ENCODE results near the gene RAC2. TPM values are rescaled to one million over a fixed set of nuclear protein-coding genes. Genes with fewer than 3 reads are reported as not detected.
"Not testable (repeated sequence)": the region's sequence is repeated elsewhere in the genome, so short reads cannot be mapped to it uniquely, and the experiment has no call there.

Gene RAC2
- total RNA-seq, 1 donor from 2014 or later = 111 TPM

- H3K4me1 ChIP-seq = peaks cover 10% of the 10 kb centered on the region
- peak; percentile 45 for DNase-seq
- no peak for TF ChIP-seq CTCF (IDR thresholded peaks at IDR 0.05)
Observed at GRCh38 chr22:37235897-37236607, 8.0 kb downstream of the RAC2 start.

DNA sequence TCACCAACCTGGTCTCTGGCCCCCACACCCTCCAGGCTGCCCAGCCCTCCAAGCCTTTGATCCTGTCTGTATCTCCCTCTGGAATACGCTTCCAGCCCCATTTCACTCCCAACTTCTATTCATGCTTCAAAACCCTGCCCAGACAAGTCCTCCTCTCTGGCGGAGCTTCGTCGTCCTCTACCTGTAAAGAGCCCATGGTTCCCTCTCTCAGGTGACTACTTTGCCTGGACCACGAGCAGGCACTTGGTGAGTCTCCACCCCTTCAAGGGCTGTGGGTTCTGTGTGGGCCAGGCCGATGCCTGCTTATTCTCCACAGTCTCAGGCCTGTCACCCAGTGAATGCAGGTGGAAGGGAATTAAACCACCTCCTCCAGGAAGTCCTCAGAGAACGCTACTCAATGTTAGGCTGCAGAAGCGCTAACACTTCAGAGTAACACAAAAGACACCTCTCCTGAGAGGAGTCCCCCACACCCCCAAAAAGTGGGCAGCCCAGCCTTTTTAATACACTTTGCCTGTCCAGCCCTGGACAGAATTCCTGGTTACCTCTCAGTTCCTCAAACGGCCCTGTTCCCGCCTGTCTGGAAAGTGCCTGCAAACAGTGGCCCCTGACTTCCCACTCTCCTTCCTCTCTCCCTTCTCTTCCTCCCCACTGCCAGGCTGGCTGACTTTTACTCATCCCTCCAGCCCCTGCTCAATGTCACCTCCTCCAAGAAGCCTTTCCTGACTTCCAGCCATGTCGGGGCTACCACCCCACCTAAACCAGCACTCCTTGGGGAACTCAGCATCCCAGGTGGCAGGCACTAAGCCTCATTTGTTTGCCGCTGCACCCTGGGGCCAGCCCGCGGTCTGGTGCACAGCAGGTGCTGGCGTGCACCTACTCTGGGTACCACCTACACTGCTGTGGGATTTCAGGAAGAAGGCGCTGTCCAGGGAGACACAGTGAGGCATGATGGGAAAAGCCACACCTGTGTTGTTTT, 9.0 kb downstream of the RAC2 start:
- Histone ChIP-seq H3K4me1 (peaks cover 20% of the 10 kb centered on the region), H3K27me3 (ENCODE audit: low read depth) (peaks cover 23% of the 10 kb centered on the region), H3K27ac (no peak overlapping the region), H3K36me3 (peaks cover 11% of the 10 kb centered on the region), H3K4me3 (no peak overlapping the region), H3K9me3 (no peaks in the 10 kb centered on the region)
- ATAC-seq (no peak), DNase-seq (peak; percentile 29)
- no peak for TF ChIP-seq CTCF (IDR thresholded peaks at IDR 0.05)
- intact Hi-C loops (cut with DNase I) = no loop called here

More at GRCh38 chr22:37235897-37236607, 8.0 kb downstream of the RAC2 start:
- no peaks in the 10 kb centered on the region for H3K9me3 ChIP-seq
- peaks cover 20% of the 10 kb centered on the region for H3K36me3 ChIP-seq
- H3K4me3 ChIP-seq = no peak overlapping the region
- ATAC-seq = no peak
- intact Hi-C loops (cut with DNase I) = no loop called here
- peaks cover 33% of the 10 kb centered on the region for H3K27me3 ChIP-seq (ENCODE audit: low read depth)
- H3K27ac ChIP-seq = no peak overlapping the region

DNA sequence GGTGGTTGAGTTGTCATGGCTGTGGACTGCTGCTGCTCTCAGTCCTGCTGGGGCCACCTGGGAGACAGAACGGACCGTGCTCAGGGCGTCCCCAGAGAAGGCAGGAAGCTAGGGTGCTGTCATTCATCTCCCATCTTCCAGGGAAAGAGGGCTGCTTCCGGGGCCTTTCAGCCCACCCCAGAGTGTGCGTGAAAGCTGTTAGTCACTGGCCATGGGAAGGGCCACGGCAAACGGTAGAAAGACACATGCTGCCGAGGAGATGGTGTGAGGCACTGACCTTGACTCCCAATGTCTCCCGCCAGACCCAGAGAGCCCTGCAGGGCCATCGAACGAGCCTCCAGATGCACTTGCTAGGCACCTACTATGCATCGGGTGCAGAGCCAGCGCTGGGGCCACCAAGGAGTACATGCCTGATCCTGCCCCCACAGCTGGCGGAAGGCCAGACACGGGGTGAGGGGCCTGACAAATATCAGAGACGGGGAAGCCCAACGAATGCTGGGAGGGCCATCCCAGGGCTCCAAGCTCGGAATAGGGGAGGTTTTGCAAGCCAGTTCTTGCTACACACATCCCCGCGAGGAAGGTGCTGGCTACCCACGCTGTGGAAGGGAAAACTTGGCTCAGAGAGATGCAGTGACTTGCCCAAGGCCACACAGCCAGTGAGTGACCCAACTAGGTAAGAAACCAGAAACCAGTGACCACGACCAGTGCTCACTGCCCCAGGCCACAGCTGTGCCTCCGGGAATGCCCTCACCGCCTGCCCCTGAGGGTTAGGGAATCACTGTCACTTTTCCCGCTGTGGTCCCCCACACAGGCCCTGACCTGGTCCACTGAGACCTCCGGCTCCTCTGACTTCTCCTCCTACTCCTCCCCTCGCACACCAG, 10.1 kb downstream of the RAC2 start:
- DNase-seq (peak; percentile 22), ATAC-seq (no peak)
- intact Hi-C loops (cut with DNase I) = no loop called here
- no peak overlapping the region for H3K4me3 ChIP-seq
- H3K27me3 ChIP-seq (ENCODE audit: low read depth) = peaks cover 19% of the 10 kb centered on the region
- H3K27ac ChIP-seq = no peak overlapping the region
- no peaks in the 10 kb centered on the region for H3K9me3 ChIP-seq
- peaks cover 11% of the 10 kb centered on the region for H3K36me3 ChIP-seq
- TF ChIP-seq CTCF (IDR thresholded peaks at IDR 0.05) = no peak
- H3K4me1 ChIP-seq = peaks cover 30% of the 10 kb centered on the region

DNA sequence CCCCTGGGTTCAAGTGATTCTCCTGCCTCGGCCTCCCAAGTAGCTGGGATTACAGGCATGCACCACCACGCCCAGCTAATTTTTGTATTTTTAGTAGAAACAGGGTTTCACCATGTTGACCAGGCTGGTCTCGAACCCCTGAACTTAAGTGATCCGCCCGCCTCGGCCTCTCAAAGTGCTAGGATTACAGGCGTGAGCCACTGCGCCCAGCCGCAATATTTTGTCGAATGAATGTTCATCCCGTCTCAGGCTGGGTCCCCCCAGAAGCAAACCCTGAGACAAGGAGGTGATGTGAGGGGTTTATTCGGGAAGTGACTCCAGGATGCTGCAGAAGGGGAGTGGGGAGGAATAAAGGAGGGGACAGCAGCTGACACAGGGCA, 10.7 kb downstream of the RAC2 start:
- not testable (repeated sequence) for ATAC-seq
- H3K4me1 ChIP-seq = peaks cover 37% of the 10 kb centered on the region
- peak; percentile 16 for DNase-seq

DNA sequence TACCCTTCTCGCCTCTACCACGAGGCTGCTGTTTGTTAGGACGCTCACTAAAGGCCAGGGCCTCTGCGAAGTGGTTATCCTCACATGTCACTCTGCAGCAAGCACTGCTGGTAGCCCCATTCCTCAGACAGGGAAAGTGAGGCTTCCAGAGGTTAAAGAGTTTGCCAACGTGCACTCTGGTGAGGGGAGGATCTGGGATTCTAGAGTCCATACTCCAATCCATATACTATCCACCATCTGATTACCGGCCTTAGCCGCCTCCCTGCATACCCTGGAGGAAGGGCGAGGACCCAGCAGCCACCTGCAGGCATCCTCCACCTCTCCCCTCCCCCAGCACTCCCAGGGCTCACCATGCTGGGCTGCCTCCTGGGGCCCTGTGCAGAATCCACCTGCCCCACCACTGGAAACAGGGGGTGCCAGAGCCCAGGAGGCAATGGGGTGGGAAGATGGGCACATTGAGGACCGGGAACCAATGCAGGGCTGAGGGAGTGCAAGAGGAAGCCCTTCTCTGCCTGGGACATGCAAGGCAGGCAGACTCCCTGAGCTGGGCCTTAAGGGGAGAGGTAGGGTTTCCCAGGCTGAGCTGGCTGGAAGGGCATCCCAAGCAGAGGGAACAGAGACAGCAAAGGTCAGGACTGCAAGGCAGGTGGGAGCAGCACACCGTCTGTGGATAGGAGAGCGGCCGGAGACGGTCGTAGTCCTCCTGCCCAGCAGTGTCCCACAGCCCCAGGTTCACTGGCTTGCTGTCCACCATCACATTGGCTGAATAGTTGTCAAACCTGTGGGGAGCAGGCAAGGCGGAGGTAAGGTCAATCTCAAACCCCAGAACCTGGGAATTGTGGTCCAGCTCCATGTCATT, 11.7 kb downstream of the RAC2 start:
- Histone ChIP-seq H3K9me3 (no peaks in the 10 kb centered on the region), H3K27ac (no peak overlapping the region), H3K36me3 (peaks cover 17% of the 10 kb centered on the region), H3K4me3 (no peak overlapping the region), H3K27me3 (ENCODE audit: low read depth) (peaks cover 12% of the 10 kb centered on the region), H3K4me1 (peaks cover 43% of the 10 kb centered on the region)
- TF ChIP-seq CTCF (IDR thresholded peaks at IDR 0.05) = no peak
- no peak for ATAC-seq
- peak; percentile 26 for DNase-seq
- intact Hi-C loops (cut with DNase I) = no loop called here

More for the DNA sequence above, 10.7 kb downstream of the RAC2 start:
- Histone ChIP-seq H3K36me3 (peaks cover 11% of the 10 kb centered on the region), H3K27me3 (ENCODE audit: low read depth) (peaks cover 13% of the 10 kb centered on the region)
- H3K27ac ChIP-seq; H3K4me3 ChIP-seq; H3K9me3 ChIP-seq; intact Hi-C loops (cut with DNase I): not testable (repeated sequence)
